Loucy (cell line): ENCODE data around the gene LGALS9.

ENCODE experiments used
- H2AFZ ChIP-seq: fragments of 200-600 bp; sonication (generic); 2 replicates; pipeline ENCODE4 v1.6.0; 2016; ENCODE audit warnings: antibody characterized with exemption, mild to moderate bottlenecking, low read length, moderate library complexity
- H3F3A ChIP-seq: fragments of 200-600 bp; 2 replicates; pipeline ENCODE4 v1.6.0; 2016; ENCODE audit warnings: antibody characterized with exemption, low read depth, mild to moderate bottlenecking
- H3K27me3 ChIP-seq: fragments of 200-600 bp; sonication (generic); 2 replicates; pipeline ENCODE4 v1.6.1; 2014; ENCODE audit warnings: low read length, mild to moderate bottlenecking; ENCODE audit not compliant: insufficient read depth, poor library complexity, severe bottlenecking
- H3K36me3 ChIP-seq: fragments of 200-600 bp; sonication (generic); 2 replicates; pipeline ENCODE4 v1.6.1; 2016; ENCODE audit warnings: low read length; ENCODE audit not compliant: insufficient read depth
- H3K4me1 ChIP-seq: fragments of 200-600 bp; sonication (generic); 2 replicates; pipeline ENCODE4 v1.5.1; 2014; ENCODE audit warnings: low read length, mild to moderate bottlenecking; ENCODE audit not compliant: insufficient read depth, poor library complexity, severe bottlenecking
- H3K4me2 ChIP-seq: fragments of 200-600 bp; sonication (generic); 2 replicates; pipeline ENCODE4 v1.6.0; 2014; ENCODE audit warnings: antibody characterized with exemption, low read length, low read depth, mild to moderate bottlenecking; ENCODE audit not compliant: poor library complexity, severe bottlenecking
- H3K4me3 ChIP-seq: fragments of 200-600 bp; sonication (generic); 2 replicates; pipeline ENCODE4 v1.5.1; 2014; ENCODE audit warnings: low read length, mild to moderate bottlenecking, mixed read lengths; ENCODE audit not compliant: poor library complexity, severe bottlenecking
- H3K79me2 ChIP-seq: fragments of 200-600 bp; sonication (generic); 2 replicates; pipeline ENCODE4 v1.6.1; 2014; ENCODE audit warnings: low read length; ENCODE audit not compliant: insufficient read depth
- H3K9ac ChIP-seq: fragments of 200-600 bp; sonication (generic); 2 replicates; pipeline ENCODE4 v1.6.0; 2014; ENCODE audit warnings: mild to moderate bottlenecking, low read depth, low read length, moderate library complexity; ENCODE audit not compliant: poor library complexity, severe bottlenecking
- H3K9me2 ChIP-seq: fragments of 200-600 bp; sonication (generic); replicated peaks from 2 replicates; pipeline ENCODE4 v1.6.1; 2016; ENCODE audit warnings: low read depth, low read length, mixed read lengths
- H3K9me3 ChIP-seq: fragments of 200-600 bp; sonication (generic); 2 replicates; pipeline ENCODE4 v1.6.1; 2014; ENCODE audit warnings: mild to moderate bottlenecking, antibody characterized with exemption, low read length, low read depth; ENCODE audit not compliant: insufficient read depth
- H4K20me1 ChIP-seq: fragments of 200-600 bp; sonication (generic); 2 replicates; pipeline ENCODE4 v1.6.0; 2014; ENCODE audit warnings: antibody characterized with exemption, low read length, mild to moderate bottlenecking; ENCODE audit not compliant: insufficient read depth, poor library complexity, severe bottlenecking
- CTCF ChIP-seq: fragments of 200-600 bp; sonication (generic); conservative IDR thresholded peaks from 2 replicates; pipeline ENCODE4 v1.5.1; 2014; ENCODE audit warnings: mild to moderate bottlenecking, antibody characterized with exemption, low read length
- EZH2phosphoT487 ChIP-seq: fragments of 200-600 bp; IDR thresholded peaks from 2 replicates; pipeline ENCODE4 v1.6.1; 2018; ENCODE audit warnings: antibody characterized with exemption, mild to moderate bottlenecking, moderate library complexity, borderline replicate concordance

Gene LGALS9

GRCh38 chr17:27593857-27594255, 37.1 kb upstream of the LGALS9 start:
- no peaks in the 10 kb centered on the region for H3K9me3 ChIP-seq
- H3K4me1 ChIP-seq: no peaks in the 10 kb centered on the region
- no peak overlapping the region for H3K4me2 ChIP-seq
- peaks cover 8% of the 10 kb centered on the region; the same call in 1 of the 2 replicates for H3K36me3 ChIP-seq
- no peak overlapping the region for H3K9ac ChIP-seq
- no peaks in the 10 kb centered on the region for H3K79me2 ChIP-seq
- no peaks in the 10 kb centered on the region for H4K20me1 ChIP-seq
- no peaks in the 10 kb centered on the region for H3K27me3 ChIP-seq
- no peak overlapping the region for H3K4me3 ChIP-seq
- H2AFZ ChIP-seq: no peak overlapping the region
- no peaks in the 10 kb centered on the region for H3K9me2 ChIP-seq
- TF ChIP-seq CTCF (no peak), EZH2phosphoT487 (no peak)
- H3F3A ChIP-seq: no peaks in the 10 kb centered on the region

GRCh38 chr17:27595208-27595607, 35.8 kb upstream of the LGALS9 start:
- no peaks in the 10 kb centered on the region for H3K27me3 ChIP-seq
- no peaks in the 10 kb centered on the region for H3K9me3 ChIP-seq
- H4K20me1 ChIP-seq: no peaks in the 10 kb centered on the region
- no peaks in the 10 kb centered on the region for H3K9me2 ChIP-seq
- TF ChIP-seq CTCF: no peak
- TF ChIP-seq EZH2phosphoT487: no peak
- H3K4me3 ChIP-seq: no peak overlapping the region
- no peak overlapping the region for H3K9ac ChIP-seq
- no peak overlapping the region for H3K4me2 ChIP-seq
- H2AFZ ChIP-seq: no peak overlapping the region
- H3F3A ChIP-seq: no peaks in the 10 kb centered on the region
- no peaks in the 10 kb centered on the region for H3K4me1 ChIP-seq
- no peaks in the 10 kb centered on the region for H3K79me2 ChIP-seq
- peaks cover 8% of the 10 kb centered on the region; the same call in 1 of the 2 replicates for H3K36me3 ChIP-seq

- H3K4me3 ChIP-seq: no peak overlapping the region
- no peaks in the 10 kb centered on the region for H3K79me2 ChIP-seq
- no peak overlapping the region for H2AFZ ChIP-seq
- H3K4me2 ChIP-seq: no peak overlapping the region
- TF ChIP-seq CTCF (no peak), EZH2phosphoT487 (no peak)
- no peaks in the 10 kb centered on the region for H3K9me3 ChIP-seq
- H3K27me3 ChIP-seq: no peaks in the 10 kb centered on the region
- no peaks in the 10 kb centered on the region for H3K4me1 ChIP-seq
- H3F3A ChIP-seq: no peaks in the 10 kb centered on the region
- H3K9me2 ChIP-seq: no peaks in the 10 kb centered on the region
- peaks cover 12% of the 10 kb centered on the region; the same call in 1 of the 2 replicates for H3K36me3 ChIP-seq
- no peaks in the 10 kb centered on the region for H4K20me1 ChIP-seq
- H3K9ac ChIP-seq: no peak overlapping the region
These were observed 34.9 kb upstream of the LGALS9 start for GRCh38 chr17:27596096-27596495.
